ENCODE data around the gene SEZ6L. TPM values are rescaled to one million over a fixed set of nuclear protein-coding genes. Genes with fewer than 3 reads are reported as not detected.

SEZ6L gene
- total RNA-seq, 1 experiment from 2014 or later: not detected

- peaks cover 49% of the 10 kb centered on the region for H3K27me3 ChIP-seq (ENCODE audit: insufficient read depth, low read length)
- intact Hi-C loops (cut with micrococcal nuclease): no loop called here
- H3K4me3 ChIP-seq (replicated peaks in 1 of 2; ENCODE audit: low read depth in 1 of 2, low read length in 2 of 2): no peak overlapping the region
- no peaks in the 10 kb centered on the region for H3K9me3 ChIP-seq (ENCODE audit: control insufficient read depth in 1 of 2, insufficient read depth in 1 of 2, low read depth in 1 of 2, low read length in 2 of 2)
- TF ChIP-seq JUND (IDR thresholded peaks at IDR 0.05) (no peak), CTCF (IDR thresholded peaks at IDR 0.05 in 2 of 3, conservative IDR thresholded peaks at IDR 0.05 in 1 of 3; ENCODE audit: borderline replicate concordance in 1 of 3, insufficient read depth in 1 of 3, low read depth in 2 of 3, low read length in 2 of 3) (no peak), CEBPB (IDR thresholded peaks at IDR 0.05; ENCODE audit: low read depth) (no peak), EZH2phosphoT487 (IDR thresholded peaks at IDR 0.05; ENCODE audit: borderline replicate concordance) (no peak), POLR2A (IDR thresholded peaks at IDR 0.05; ENCODE audit: borderline replicate concordance, extremely low read depth, insufficient read depth, insufficient read length) (no peak), ZNF274 (IDR thresholded peaks at IDR 0.05; ENCODE audit: low read depth, low read length) (no peak), SIN3A (IDR thresholded peaks at IDR 0.05; ENCODE audit: low read depth) (no peak)
- CTCF ChIA-PET: no interaction called here
- no peaks in the 10 kb centered on the region for H3K79me2 ChIP-seq (ENCODE audit: insufficient read depth, low read length)
- no peak overlapping the region for H3K9ac ChIP-seq (ENCODE audit: low read length)
- no peak overlapping the region for H3K4me2 ChIP-seq (ENCODE audit: low read length)
- POLR2A ChIA-PET: no interaction called here
- H4K20me1 ChIP-seq (ENCODE audit: insufficient read depth): no peaks in the 10 kb centered on the region
- no peak overlapping the region for H2AFZ ChIP-seq (ENCODE audit: low read depth, low read length, poor library complexity, severe bottlenecking)
- ATAC-seq: no peak
- no peaks in the 10 kb centered on the region for H3K4me1 ChIP-seq (ENCODE audit: control insufficient read depth in 1 of 2, insufficient read depth in 2 of 2, low read length in 2 of 2)
- BruUV-seq (replicated peaks): no TSS peak
- no peaks in the 10 kb centered on the region for H3K36me3 ChIP-seq (ENCODE audit: control insufficient read depth in 1 of 2, insufficient read depth in 2 of 2, low read length in 2 of 2)
- RAD21 ChIA-PET (ENCODE audit: low non-redundant PET in 1 of 2, low total read pairs in 2 of 2, uncharacterized antibody in 2 of 2, unreplicated experiment in 2 of 2): no interaction called here
- H3K27ac ChIP-seq (ENCODE audit: low read depth, low read length): no peak overlapping the region
- H3K9me2 ChIP-seq (ENCODE audit: insufficient read depth): no peaks in the 10 kb centered on the region
- no peak for DNase-seq (ENCODE audit: low read depth, low spot score)
These were observed 33.5 kb upstream of the SEZ6L start for GRCh38 chr22:26135806-26136205.

- DNase-seq (ENCODE audit: low read depth, low spot score) (no peak), ATAC-seq (no peak)
- ChIA-PET RAD21 (ENCODE audit: low non-redundant PET in 1 of 2, low total read pairs in 2 of 2, uncharacterized antibody in 2 of 2, unreplicated experiment in 2 of 2) (no interaction called here), CTCF (no interaction called here), POLR2A (no interaction called here)
- no TSS peak for BruUV-seq (replicated peaks)
- no peak overlapping the region for H3K9ac ChIP-seq (ENCODE audit: low read length)
- H3K9me3 ChIP-seq (ENCODE audit: control insufficient read depth in 1 of 2, insufficient read depth in 1 of 2, low read depth in 1 of 2, low read length in 2 of 2): no peaks in the 10 kb centered on the region
- peaks cover 43% of the 10 kb centered on the region for H3K27me3 ChIP-seq (ENCODE audit: insufficient read depth, low read length)
- H2AFZ ChIP-seq (ENCODE audit: low read depth, low read length, poor library complexity, severe bottlenecking): no peak overlapping the region
- H3K4me2 ChIP-seq (ENCODE audit: low read length): no peak overlapping the region
- no peak overlapping the region for H3K27ac ChIP-seq (ENCODE audit: low read depth, low read length)
- no peaks in the 10 kb centered on the region for H3K79me2 ChIP-seq (ENCODE audit: insufficient read depth, low read length)
- no peaks in the 10 kb centered on the region for H3K9me2 ChIP-seq (ENCODE audit: insufficient read depth)
- H3K36me3 ChIP-seq (ENCODE audit: control insufficient read depth in 1 of 2, insufficient read depth in 2 of 2, low read length in 2 of 2): no peaks in the 10 kb centered on the region
- H4K20me1 ChIP-seq (ENCODE audit: insufficient read depth): no peaks in the 10 kb centered on the region
- TF ChIP-seq SP1 (IDR thresholded peaks at IDR 0.05; ENCODE audit: low read depth) (no peak), SIN3A (IDR thresholded peaks at IDR 0.05; ENCODE audit: low read depth) (no peak), RAD21 (IDR thresholded peaks at IDR 0.05; ENCODE audit: low read depth) (no peak), JUND (IDR thresholded peaks at IDR 0.05) (no peak), EZH2phosphoT487 (IDR thresholded peaks at IDR 0.05; ENCODE audit: borderline replicate concordance) (no peak)
- H3K4me1 ChIP-seq (ENCODE audit: control insufficient read depth in 1 of 2, insufficient read depth in 2 of 2, low read length in 2 of 2): no peaks in the 10 kb centered on the region
- no peak overlapping the region for H3K4me3 ChIP-seq (replicated peaks in 1 of 2; ENCODE audit: low read depth in 1 of 2, low read length in 2 of 2)
- intact Hi-C loops (cut with micrococcal nuclease): no loop called here
These were observed 30.0 kb upstream of the SEZ6L start for GRCh38 chr22:26139310-26139709.

All from HCT116 (cell line).